ENCODE measurements around the gene FARS2.
A peak's percentile ranks its signal among the peaks of the same experiment; 100 is the strongest.

The FARS2 gene

GRCh38 chr6:5249451-5250122, 11.7 kb upstream of the FARS2 start:
- DNase-seq, result no peak

GRCh38 chr6:5250451-5250850, 10.9 kb upstream of the FARS2 start:
- DNase-seq, result no peak

GRCh38 chr6:5250911-5251310, 10.4 kb upstream of the FARS2 start:
- DNase-seq, result no peak

- no peak for DNase-seq
Observed at GRCh38 chr6:5256952-5257351, 4.4 kb upstream of the FARS2 start.

- DNase-seq, result no peak
Observed at GRCh38 chr6:5257400-5257799, 3.9 kb upstream of the FARS2 start.

GRCh38 chr6:5259428-5259827, 1.9 kb upstream of the FARS2 start:
- no peak for DNase-seq

GRCh38 chr6:5260111-5260620, 1.1 kb upstream of the FARS2 start:
- DNase-seq, result peak; percentile 20 to 67

GRCh38 chr6:5261545-5262109, 314 bp downstream of the FARS2 start:
- no peak for DNase-seq

- no peak for DNase-seq
Observed at GRCh38 chr6:5266423-5266822, 5.1 kb downstream of the FARS2 start.

- peak in 1 of 2 experiments; percentile 32 for DNase-seq
Observed at GRCh38 chr6:5270093-5270680, 8.9 kb downstream of the FARS2 start.

GRCh38 chr6:5271926-5272325, 10.6 kb downstream of the FARS2 start:
- DNase-seq, result no peak

- DNase-seq, result no peak
Observed at GRCh38 chr6:5274231-5274630, 12.9 kb downstream of the FARS2 start.

- no peak for DNase-seq
Observed at GRCh38 chr6:5275497-5275896, 14.2 kb downstream of the FARS2 start.

GRCh38 chr6:5276581-5276980, 15.3 kb downstream of the FARS2 start:
- no peak for DNase-seq

GRCh38 chr6:5277589-5277988, 16.3 kb downstream of the FARS2 start:
- no peak for DNase-seq

GRCh38 chr6:5278047-5278446, 16.7 kb downstream of the FARS2 start:
- DNase-seq, result no peak

GRCh38 chr6:5278565-5279120, 17.3 kb downstream of the FARS2 start:
- DNase-seq, result no peak

GRCh38 chr6:5279891-5280338, 18.6 kb downstream of the FARS2 start:
- no peak for DNase-seq

- DNase-seq, result no peak
Observed at GRCh38 chr6:5280920-5281319, 19.6 kb downstream of the FARS2 start.

- DNase-seq, result no peak
Observed at GRCh38 chr6:5282191-5282623, 20.9 kb downstream of the FARS2 start.

GRCh38 chr6:5285081-5285480, 23.8 kb downstream of the FARS2 start:
- no peak for DNase-seq

- DNase-seq, result no peak
Observed at GRCh38 chr6:5285526-5285925, 24.2 kb downstream of the FARS2 start.

GRCh38 chr6:5286780-5287179, 25.5 kb downstream of the FARS2 start:
- DNase-seq, result no peak

Measured in NCI-H524 (cell line).